ENCODE measurements around the gene EWSR1. TPM values are rescaled to one million over a fixed set of nuclear protein-coding genes. Genes with fewer than 3 reads are reported as not detected.
A peak's percentile ranks its signal among the peaks of the same experiment; 100 is the strongest.

Gene EWSR1
- total and polyA plus RNA-seq, 2 donors (not counting 1 experiment from before 2014, with no cell fraction given) = 281 to 295 TPM

- peak overlapping the region; percentile 85 for H3K4me3 Mint-ChIP-seq
- no peaks in the 10 kb centered on the region for H3K36me3 ChIP-seq (replicated peaks in 1 of 2; ENCODE audit: control extremely low read depth in 1 of 2, control insufficient read depth in 1 of 2, extremely low read depth in 1 of 2, insufficient read depth in 2 of 2, low read length in 1 of 2)
- H3K9me3 ChIP-seq (ENCODE audit: control extremely low read depth in 1 of 3, control insufficient read depth in 2 of 3, insufficient read depth in 1 of 3, low read length in 2 of 3) = peaks cover 0 to 19% (median 0%) of the 10 kb centered on the region in 3 donors
- no peaks in the 10 kb centered on the region for H3K9me3 Mint-ChIP-seq (ENCODE audit: insufficient read depth)
- peak overlapping the region in 4 of 5 experiments; percentile 33 to 71 (median 50) for H3K4me3 ChIP-seq (ENCODE audit: control extremely low read depth in 1 of 5, extremely low read depth in 1 of 5, insufficient read depth in 1 of 5, low read depth in 2 of 5, low read length in 4 of 5)
- no peaks in the 10 kb centered on the region for H4K20me1 ChIP-seq (ENCODE audit: control insufficient read depth, insufficient read depth, low read length, poor library complexity, severe bottlenecking)
- ATAC-seq (ENCODE audit: low read depth) (no peak), DNase-seq (peak; percentile 21)
- ChIA-PET CTCF (interaction anchor here (0.5 to 1.6 kb wide), 2 partner anchors 218 to 879 kb away, joined by 3 to 5 read pairs; no protein-coding TSS in a partner anchor), POLR2A (no interaction called here)
- peaks cover 24% of the 10 kb centered on the region for H3K4me1 Mint-ChIP-seq
- WGBS (ENCODE audit: insufficient coverage) = 19% methylated on average over 83 of the region's 83 CpGs
- peaks cover 22 to 29% of the 10 kb centered on the region in 2 donors for H3K4me1 ChIP-seq (ENCODE audit: control insufficient read depth in 2 of 2, insufficient read depth in 2 of 2, low read length in 2 of 2)
- peak overlapping the region; percentile 74 for H2AFZ ChIP-seq (ENCODE audit: insufficient read depth, low read depth, low read length, poor library complexity, severe bottlenecking)
- H3K27ac Mint-ChIP-seq = no peak overlapping the region
- H3K9ac ChIP-seq (ENCODE audit: low read length) = peak overlapping the region; percentile 68
- TF ChIP-seq CTCF (IDR thresholded peaks at IDR 0.05) (no peak), EZH2 (IDR thresholded peaks at IDR 0.05; ENCODE audit: borderline replicate concordance, insufficient read depth, low read depth, low read length, poor library complexity, severe bottlenecking) (no peak)
- peaks cover 2% of the 10 kb centered on the region for H3K79me2 ChIP-seq (ENCODE audit: control insufficient read depth, insufficient read depth, low read length)
- H3K27me3 Mint-ChIP-seq = peaks cover 25% of the 10 kb centered on the region
- intact Hi-C loops (cut with micrococcal nuclease) = no loop called here
- peaks cover 0 to 50% (median 18%) of the 10 kb centered on the region in 4 experiments for H3K27me3 ChIP-seq (replicated peaks in 1 of 4; ENCODE audit: control extremely low read depth in 1 of 4, control insufficient read depth in 3 of 4, insufficient read depth in 4 of 4, low read length in 3 of 4)
- H3K27ac ChIP-seq (ENCODE audit: low read length in 2 of 2) = no peak overlapping the region
- peak overlapping the region; percentile 99 for H3K4me2 ChIP-seq (replicated peaks; ENCODE audit: low read depth, low read length, poor library complexity, severe bottlenecking)
These were observed 38.9 kb downstream of the EWSR1 start for GRCh38 chr22:29306835-29307595.

DNA sequence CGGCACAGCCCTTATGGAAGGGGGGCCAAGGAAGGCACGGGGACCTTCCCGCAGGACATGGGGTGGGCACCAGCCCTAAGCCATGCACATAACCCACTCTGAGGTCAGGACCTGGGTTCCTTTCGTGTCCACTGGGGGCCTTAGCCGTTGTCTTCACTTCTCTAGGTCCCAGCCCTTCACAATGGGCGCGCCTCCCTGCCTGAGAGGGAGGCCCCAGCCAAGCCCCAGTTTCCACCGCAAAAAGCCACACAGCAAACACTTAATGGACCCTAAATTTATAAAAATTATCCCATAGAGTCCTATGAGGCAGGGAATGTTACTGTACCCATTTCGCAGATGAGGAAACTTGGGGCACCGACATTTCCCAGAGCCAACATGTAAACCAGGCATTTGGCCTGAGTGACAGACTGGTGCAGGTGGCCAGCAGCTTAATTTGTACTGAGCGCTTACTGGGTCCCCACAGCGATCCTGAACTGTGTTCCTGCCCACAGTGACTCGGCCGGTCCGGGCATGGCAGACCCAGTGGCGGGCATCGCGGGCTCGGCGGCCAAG, 39.6 kb downstream of the EWSR1 start:
- CTCF ChIA-PET = no interaction called here
- H3K79me2 ChIP-seq (ENCODE audit: control insufficient read depth, insufficient read depth, low read length) = peaks cover 2% of the 10 kb centered on the region
- peaks cover 22 to 29% of the 10 kb centered on the region in 2 donors for H3K4me1 ChIP-seq (ENCODE audit: control insufficient read depth in 2 of 2, insufficient read depth in 2 of 2, low read length in 2 of 2)
- intact Hi-C loops (cut with micrococcal nuclease) = no loop called here
- H3K9ac ChIP-seq (ENCODE audit: low read length) = no peak overlapping the region
- H3K36me3 ChIP-seq (replicated peaks in 1 of 2; ENCODE audit: control extremely low read depth in 1 of 2, control insufficient read depth in 1 of 2, extremely low read depth in 1 of 2, insufficient read depth in 2 of 2, low read length in 1 of 2) = no peaks in the 10 kb centered on the region
- Mint-ChIP-seq H3K27me3 (peaks cover 31% of the 10 kb centered on the region), H3K4me1 (peaks cover 25% of the 10 kb centered on the region), H3K9me3 (ENCODE audit: insufficient read depth) (no peaks in the 10 kb centered on the region), H3K27ac (no peak overlapping the region), H3K4me3 (peak overlapping the region; percentile 85)
- H3K27ac ChIP-seq (ENCODE audit: low read length in 2 of 2) = no peak overlapping the region
- H4K20me1 ChIP-seq (ENCODE audit: control insufficient read depth, insufficient read depth, low read length, poor library complexity, severe bottlenecking) = no peaks in the 10 kb centered on the region
- no peak for ATAC-seq (ENCODE audit: low read depth)
- H3K27me3 ChIP-seq (replicated peaks in 1 of 4; ENCODE audit: control extremely low read depth in 1 of 4, control insufficient read depth in 3 of 4, insufficient read depth in 4 of 4, low read length in 3 of 4) = peaks cover 0 to 56% (median 22%) of the 10 kb centered on the region in 4 experiments
- peak overlapping the region; percentile 99 for H3K4me2 ChIP-seq (replicated peaks; ENCODE audit: low read depth, low read length, poor library complexity, severe bottlenecking)
- peaks cover 0 to 19% (median 0%) of the 10 kb centered on the region in 3 donors for H3K9me3 ChIP-seq (ENCODE audit: control extremely low read depth in 1 of 3, control insufficient read depth in 2 of 3, insufficient read depth in 1 of 3, low read length in 2 of 3)
- no peak overlapping the region for H3K4me3 ChIP-seq (ENCODE audit: control extremely low read depth in 1 of 5, extremely low read depth in 1 of 5, insufficient read depth in 1 of 5, low read depth in 2 of 5, low read length in 4 of 5)
- no peak overlapping the region for H2AFZ ChIP-seq (ENCODE audit: insufficient read depth, low read depth, low read length, poor library complexity, severe bottlenecking)
- 88% methylated on average over 19 of the region's 20 CpGs for WGBS (ENCODE audit: insufficient coverage)
- POLR2A ChIA-PET = no interaction called here
- peak; percentile 20 for DNase-seq
- no peak for TF ChIP-seq EZH2 (IDR thresholded peaks at IDR 0.05; ENCODE audit: borderline replicate concordance, insufficient read depth, low read depth, low read length, poor library complexity, severe bottlenecking)
- TF ChIP-seq CTCF (IDR thresholded peaks at IDR 0.05) = no peak

Measured in B cell (primary cell).